Endothelial cell of umbilical vein (primary cell): ENCODE data around the gene LIAS.

Experiments
- CTCF ChIP-seq, 2 donors: IDR thresholded peaks; 1 replicate in 1 of 2; 2 replicates in 1 of 2; pipeline ENCODE4 v1.5.1; 2011; ENCODE audit warnings: low read length in 2 of 2, mild to moderate bottlenecking in 2 of 2, moderate library complexity in 2 of 2, control low read depth in 1 of 2, inconsistent platforms in 1 of 2, low read depth in 1 of 2; ENCODE audit not compliant: insufficient read depth in 1 of 2; ENCODE audit errors: extremely low read depth in 1 of 2
- EZH2 ChIP-seq: IDR thresholded peaks from 2 replicates; pipeline ENCODE4 v1.6.1; 2012; ENCODE audit warnings: borderline replicate concordance, low read depth, mild to moderate bottlenecking, moderate library complexity, low read length, inconsistent platforms; ENCODE audit not compliant: severe bottlenecking
- GATA2 ChIP-seq: IDR thresholded peaks from 2 replicates; pipeline ENCODE4 v1.7.0; 2011; ENCODE audit warnings: low read depth, mild to moderate bottlenecking, moderate library complexity, mixed read lengths, low read length; ENCODE audit not compliant: insufficient read length, insufficient read depth
- JUN ChIP-seq: IDR thresholded peaks from 2 replicates; pipeline ENCODE4 v1.6.1; 2011; ENCODE audit warnings: borderline replicate concordance, low read depth; ENCODE audit not compliant: insufficient read length, insufficient read depth
- MAX ChIP-seq: IDR thresholded peaks from 2 replicates; pipeline ENCODE4 v1.6.1; 2011; ENCODE audit not compliant: insufficient read depth, insufficient read length
- MYC ChIP-seq: IDR thresholded peaks from one replicate; pipeline ENCODE4 v1.6.1; 2011; ENCODE audit warnings: mild to moderate bottlenecking, low read depth, low read length
- POLR2A ChIP-seq: IDR thresholded peaks from 2 replicates; pipeline ENCODE4 v1.6.1; 2012; ENCODE audit warnings: low read depth, mild to moderate bottlenecking, control low read depth, low read length
- POLR2AphosphoS5 ChIP-seq: IDR thresholded peaks from 2 replicates; pipeline ENCODE4 v1.6.1; 2012; ENCODE audit warnings: low read depth, mild to moderate bottlenecking, control low read depth, low read length, moderate library complexity; ENCODE audit not compliant: insufficient read depth

DNA sequence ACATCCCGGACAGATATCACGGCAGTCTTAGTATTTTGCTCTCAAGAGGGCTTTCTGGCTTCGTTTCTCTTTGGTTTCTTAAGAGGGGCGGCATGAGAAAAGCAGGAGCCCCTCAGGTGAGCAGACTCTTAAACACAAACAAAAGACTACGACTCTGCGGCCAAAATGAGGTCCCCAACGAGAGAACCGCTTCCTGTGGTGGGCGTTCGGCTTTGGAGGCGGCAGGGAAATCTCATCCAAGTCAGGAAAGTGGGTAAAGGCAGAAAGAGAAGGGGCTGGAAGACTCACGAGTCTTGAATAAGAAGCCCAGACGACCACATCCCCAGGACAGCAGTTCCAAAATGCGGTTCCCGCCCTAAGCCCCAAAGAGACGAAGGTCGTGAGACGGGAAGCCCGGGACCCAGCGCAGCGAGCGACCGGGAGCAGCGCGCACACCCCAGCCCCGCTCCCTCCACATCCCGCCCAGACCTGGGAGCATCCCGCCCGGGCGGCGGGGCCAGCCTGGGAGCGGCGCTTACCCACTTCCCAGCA, 68.0 kb downstream of the LIAS start:
- TF ChIP-seq POLR2A (no peak), CTCF (IDR thresholded peaks at IDR 0.05; ENCODE audit: extremely low read depth in 1 of 2, insufficient read depth in 1 of 2, low read depth in 1 of 2, low read length in 2 of 2) (no peak), MAX (no peak), EZH2 (no peak), POLR2AphosphoS5 (no peak), MYC (no peak), JUN (no peak), GATA2 (no peak)
